ENCODE results near the gene NR1H4.
"Not testable (repeated sequence)": the region's sequence is repeated elsewhere in the genome, so short reads cannot be mapped to it uniquely, and the experiment has no call there.

NR1H4 gene

DNA sequence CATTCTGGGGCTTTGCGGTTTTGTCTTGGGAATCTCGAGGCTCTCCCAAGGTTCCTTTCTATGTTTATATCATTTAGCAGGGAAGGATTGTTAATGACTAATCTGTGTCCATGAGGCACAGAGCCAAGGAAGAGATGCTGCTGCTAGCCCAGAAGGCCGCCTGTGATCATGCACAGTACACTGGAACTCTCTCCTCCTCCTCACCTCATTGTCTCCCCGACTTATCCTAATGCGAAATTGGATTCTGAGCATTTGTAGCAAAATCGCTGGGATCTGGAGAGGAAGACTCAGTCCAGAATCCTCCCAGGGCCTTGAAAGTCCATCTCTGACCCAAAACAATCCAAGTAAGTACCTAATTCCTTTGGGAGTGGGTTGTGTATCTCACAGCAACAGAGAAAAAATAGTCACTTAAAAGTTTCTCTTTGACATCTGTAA lies at the start of gene NR1H4:
NR1H4 (plus strand) TSS at position 151 of the 435 bp plus-strand sequence. CDS start 19,458 bp downstream, outside the sequence.
- Mint-ChIP-seq H3K27me3 (no peaks in the 10 kb centered on the region), H3K4me1 (no peaks in the 10 kb centered on the region), H3K9me3 (no peaks in the 10 kb centered on the region), H3K4me3 (no peak within 1 kb of the TSS), H3K27ac (no peak within 1 kb of the TSS), H3K36me3 (no peaks in the 10 kb centered on the region)
- DNase-seq, result no peak
- CTCF ChIA-PET, result no interaction called here

- Mint-ChIP-seq H3K9me3 (peaks cover 4% of the 10 kb centered on the region), H3K4me1 (no peaks in the 10 kb centered on the region), H3K36me3 (no peaks in the 10 kb centered on the region), H3K4me3 (no peak overlapping the region), H3K27me3 (no peaks in the 10 kb centered on the region), H3K27ac (no peak overlapping the region)
- CTCF ChIA-PET, result no interaction called here
- no peak for DNase-seq
Observed at GRCh38 chr12:100426145-100426544, 47.5 kb upstream of the NR1H4 start.

DNA sequence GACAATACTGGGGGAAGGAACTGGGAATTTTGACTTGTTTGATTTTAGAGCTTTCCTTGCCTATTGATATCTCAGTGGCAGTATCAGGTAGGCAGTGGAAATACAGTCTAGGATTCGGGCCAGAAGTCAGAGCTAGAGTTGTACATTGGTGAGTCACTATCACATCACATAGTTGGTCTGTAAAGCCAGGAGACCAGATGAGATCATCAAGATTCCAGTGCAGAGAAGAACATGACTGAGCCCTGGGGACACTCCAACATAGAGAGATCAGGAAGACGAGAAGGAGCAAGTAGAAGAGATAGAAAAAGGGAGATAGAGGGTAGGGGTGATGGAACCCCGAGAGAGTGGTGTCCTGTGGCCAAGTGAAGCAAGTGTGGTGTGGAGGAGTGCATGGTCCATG lies 46.6 kb upstream of the NR1H4 start:
- Mint-ChIP-seq H3K27ac (no peak overlapping the region), H3K27me3 (no peaks in the 10 kb centered on the region), H3K4me1 (no peaks in the 10 kb centered on the region), H3K9me3 (peaks cover 4% of the 10 kb centered on the region), H3K36me3 (no peaks in the 10 kb centered on the region), H3K4me3 (no peak overlapping the region)
- CTCF ChIA-PET, result no interaction called here
- no peak for DNase-seq

- H3K36me3 Mint-ChIP-seq, H3K9me3 Mint-ChIP-seq, DNase-seq, H3K27ac Mint-ChIP-seq, CTCF ChIA-PET, H3K4me1 Mint-ChIP-seq, H3K4me3 Mint-ChIP-seq, H3K27me3 Mint-ChIP-seq: not testable (repeated sequence)
Observed at GRCh38 chr12:100430251-100430650, 43.4 kb upstream of the NR1H4 start.

GRCh38 chr12:100433701-100434100 lies 40.0 kb upstream of the NR1H4 start:
- Mint-ChIP-seq H3K4me3 (no peak overlapping the region), H3K4me1 (no peaks in the 10 kb centered on the region), H3K36me3 (no peaks in the 10 kb centered on the region), H3K27ac (no peak overlapping the region), H3K27me3 (no peaks in the 10 kb centered on the region), H3K9me3 (peaks cover 2% of the 10 kb centered on the region)
- CTCF ChIA-PET, result no interaction called here
- DNase-seq, result no peak

DNA sequence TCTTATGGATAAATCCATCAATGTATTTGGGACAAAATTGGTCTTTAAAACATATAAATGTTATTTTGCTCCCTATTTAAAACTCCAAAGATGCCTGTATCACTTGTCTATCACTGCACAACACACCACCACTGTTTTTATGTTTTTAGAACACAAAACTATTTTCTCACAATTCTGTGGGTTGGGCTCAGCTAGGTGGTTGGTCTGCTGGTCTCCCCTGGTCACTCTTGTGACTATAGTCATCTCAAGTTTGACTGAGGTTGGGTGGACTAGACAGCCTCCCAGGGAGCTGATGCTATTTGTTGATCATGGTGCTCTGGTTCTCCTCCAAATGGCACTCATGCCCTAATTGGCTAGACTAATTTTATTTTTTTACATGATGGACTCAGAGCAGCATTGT lies 39.5 kb upstream of the NR1H4 start:
- no peaks in the 10 kb centered on the region for H3K27me3 Mint-ChIP-seq
- CTCF ChIA-PET, result interaction anchor here (0.7 kb wide), 1 partner anchor 29 kb away, joined by 3 read pairs; no protein-coding TSS in a partner anchor
- no peaks in the 10 kb centered on the region for H3K36me3 Mint-ChIP-seq
- no peak overlapping the region for H3K27ac Mint-ChIP-seq
- H3K9me3 Mint-ChIP-seq, result peaks cover 2% of the 10 kb centered on the region
- no peak for DNase-seq
- H3K4me3 Mint-ChIP-seq, result no peak overlapping the region
- H3K4me1 Mint-ChIP-seq, result no peaks in the 10 kb centered on the region

- Mint-ChIP-seq H3K27ac (no peak overlapping the region), H3K27me3 (no peaks in the 10 kb centered on the region), H3K4me1 (no peaks in the 10 kb centered on the region), H3K36me3 (no peaks in the 10 kb centered on the region), H3K4me3 (no peak overlapping the region), H3K9me3 (no peaks in the 10 kb centered on the region)
- CTCF ChIA-PET, result no interaction called here
- no peak for DNase-seq
Observed at GRCh38 chr12:100435957-100436356, 37.7 kb upstream of the NR1H4 start.

- Mint-ChIP-seq H3K4me3 (no peak overlapping the region), H3K27ac (no peak overlapping the region), H3K9me3 (no peaks in the 10 kb centered on the region), H3K36me3 (no peaks in the 10 kb centered on the region), H3K4me1 (no peaks in the 10 kb centered on the region), H3K27me3 (no peaks in the 10 kb centered on the region)
- no peak for DNase-seq
- CTCF ChIA-PET, result no interaction called here
Observed at GRCh38 chr12:100437038-100437841, 36.4 kb upstream of the NR1H4 start.

GRCh38 chr12:100439797-100440196 lies 33.9 kb upstream of the NR1H4 start:
- CTCF ChIA-PET, result interaction anchor here (0.7 kb wide), 1 partner anchor 114 kb away, joined by 3 read pairs; no protein-coding TSS in a partner anchor
- Mint-ChIP-seq H3K27me3 (no peaks in the 10 kb centered on the region), H3K9me3 (no peaks in the 10 kb centered on the region), H3K4me1 (no peaks in the 10 kb centered on the region), H3K4me3 (no peak overlapping the region), H3K36me3 (no peaks in the 10 kb centered on the region), H3K27ac (no peak overlapping the region)
- no peak for DNase-seq

DNA sequence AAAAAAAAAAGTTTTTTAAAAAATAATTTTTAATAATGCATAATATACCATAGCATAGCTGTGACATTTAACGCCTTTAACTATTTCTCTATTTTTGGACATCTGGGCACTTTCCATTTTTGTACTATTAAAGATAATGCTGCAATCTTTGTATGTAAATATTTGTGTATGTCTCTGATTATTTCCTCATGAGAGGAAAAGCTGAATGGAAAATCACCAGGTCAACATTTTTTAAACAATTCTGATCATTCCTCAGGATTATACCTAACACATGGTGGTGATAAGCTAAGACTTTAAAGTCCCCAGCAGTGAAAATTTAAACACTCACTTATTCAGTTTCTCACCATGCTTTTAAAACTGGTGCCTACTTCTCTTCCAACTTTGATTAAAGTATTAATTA lies 31.3 kb upstream of the NR1H4 start:
- DNase-seq, result no peak
- H3K27ac Mint-ChIP-seq, result no peak overlapping the region
- CTCF ChIA-PET, result no interaction called here
- H3K27me3 Mint-ChIP-seq, result peaks cover 4% of the 10 kb centered on the region
- no peaks in the 10 kb centered on the region for H3K9me3 Mint-ChIP-seq
- no peaks in the 10 kb centered on the region for H3K4me1 Mint-ChIP-seq
- H3K36me3 Mint-ChIP-seq, result no peaks in the 10 kb centered on the region
- no peak overlapping the region for H3K4me3 Mint-ChIP-seq

DNA sequence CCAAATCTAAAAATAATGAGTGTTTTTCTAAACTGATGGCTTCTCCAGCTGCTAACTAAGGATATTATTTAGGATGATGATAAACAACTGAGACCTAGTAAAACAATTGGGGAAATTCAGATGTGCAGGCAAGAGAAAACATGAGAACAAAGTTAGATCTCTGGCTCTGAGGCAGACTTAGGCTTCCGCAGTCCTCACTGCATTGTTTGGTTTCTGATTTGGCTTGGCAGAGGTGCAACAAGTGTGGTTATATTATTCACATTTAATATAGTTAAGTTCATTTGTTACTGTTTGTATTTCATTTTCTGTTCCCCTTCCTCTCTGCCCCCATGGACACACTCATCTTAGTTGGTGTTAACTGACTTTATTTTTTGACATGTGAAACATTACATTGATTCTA lies 30.2 kb upstream of the NR1H4 start:
- no peaks in the 10 kb centered on the region for H3K9me3 Mint-ChIP-seq
- DNase-seq, result no peak
- CTCF ChIA-PET, result no interaction called here
- no peak overlapping the region for H3K27ac Mint-ChIP-seq
- peaks cover 4% of the 10 kb centered on the region for H3K27me3 Mint-ChIP-seq
- H3K4me3 Mint-ChIP-seq, result no peak overlapping the region
- H3K4me1 Mint-ChIP-seq, result no peaks in the 10 kb centered on the region
- H3K36me3 Mint-ChIP-seq, result no peaks in the 10 kb centered on the region

GRCh38 chr12:100445081-100445481 lies 28.6 kb upstream of the NR1H4 start:
- no peak overlapping the region for H3K27ac Mint-ChIP-seq

DNA sequence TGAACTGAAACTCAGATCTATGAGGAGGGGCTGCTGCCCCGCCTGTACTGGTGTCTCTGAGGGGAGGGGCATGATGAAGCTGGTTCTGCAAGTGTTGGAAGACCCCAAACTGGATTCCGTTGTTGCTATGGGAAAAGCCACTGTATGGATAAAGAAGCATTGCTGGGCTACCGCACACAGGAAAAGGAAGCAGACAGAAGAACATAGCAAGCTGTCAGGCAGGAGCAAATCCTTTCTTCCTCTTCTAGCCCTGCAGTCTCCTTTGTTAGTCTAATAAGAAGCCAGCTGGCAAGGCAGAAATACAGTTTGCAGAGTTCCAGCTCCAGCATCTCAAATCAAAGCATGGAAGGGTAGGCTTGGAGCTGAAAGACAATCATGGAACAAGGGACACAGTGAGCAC lies 26.3 kb upstream of the NR1H4 start:
- Mint-ChIP-seq H3K9me3 (no peaks in the 10 kb centered on the region), H3K36me3 (no peaks in the 10 kb centered on the region), H3K27ac (no peak overlapping the region), H3K27me3 (peaks cover 9% of the 10 kb centered on the region), H3K4me3 (no peak overlapping the region), H3K4me1 (no peaks in the 10 kb centered on the region)
- CTCF ChIA-PET, result no interaction called here
- DNase-seq, result no peak

More at GRCh38 chr12:100445081-100445481, 28.6 kb upstream of the NR1H4 start:
- CTCF ChIA-PET, result no interaction called here
- Mint-ChIP-seq H3K4me3 (no peak overlapping the region), H3K9me3 (no peaks in the 10 kb centered on the region), H3K4me1 (no peaks in the 10 kb centered on the region), H3K36me3 (no peaks in the 10 kb centered on the region), H3K27me3 (peaks cover 4% of the 10 kb centered on the region)
- DNase-seq, result no peak

GRCh38 chr12:100448656-100449055 lies 25.0 kb upstream of the NR1H4 start:
- DNase-seq, result no peak
- CTCF ChIA-PET, result no interaction called here
- peaks cover 9% of the 10 kb centered on the region for H3K27me3 Mint-ChIP-seq
- H3K4me1 Mint-ChIP-seq, result no peaks in the 10 kb centered on the region
- H3K27ac Mint-ChIP-seq, result no peak overlapping the region
- no peaks in the 10 kb centered on the region for H3K9me3 Mint-ChIP-seq
- H3K4me3 Mint-ChIP-seq, result no peak overlapping the region
- no peaks in the 10 kb centered on the region for H3K36me3 Mint-ChIP-seq

- peaks cover 9% of the 10 kb centered on the region for H3K27me3 Mint-ChIP-seq
- H3K4me1 Mint-ChIP-seq, result no peaks in the 10 kb centered on the region
- DNase-seq, result no peak
- CTCF ChIA-PET, result no interaction called here
- H3K36me3 Mint-ChIP-seq, result no peaks in the 10 kb centered on the region
- no peaks in the 10 kb centered on the region for H3K9me3 Mint-ChIP-seq
- no peak overlapping the region for H3K4me3 Mint-ChIP-seq
- no peak overlapping the region for H3K27ac Mint-ChIP-seq
Observed at GRCh38 chr12:100450735-100451134, 22.9 kb upstream of the NR1H4 start.

All from activated naive CD4-positive, alpha-beta T cell treated with anti-CD3 and anti-CD28 coated beads, Interleukin-2, amount 10 ng/mL, durations not matched to agents 7 days and 5 days (primary cell).